Measurements from ENCODE around the gene NTRK3. TPM values are rescaled to one million over a fixed set of nuclear protein-coding genes. Genes with fewer than 3 reads are reported as not detected.

The NTRK3 gene
- total RNA-seq, 5 donors from 2014 or later (not counting 1 experiment from before 2014, with no cell fraction given) = not detected

DNA sequence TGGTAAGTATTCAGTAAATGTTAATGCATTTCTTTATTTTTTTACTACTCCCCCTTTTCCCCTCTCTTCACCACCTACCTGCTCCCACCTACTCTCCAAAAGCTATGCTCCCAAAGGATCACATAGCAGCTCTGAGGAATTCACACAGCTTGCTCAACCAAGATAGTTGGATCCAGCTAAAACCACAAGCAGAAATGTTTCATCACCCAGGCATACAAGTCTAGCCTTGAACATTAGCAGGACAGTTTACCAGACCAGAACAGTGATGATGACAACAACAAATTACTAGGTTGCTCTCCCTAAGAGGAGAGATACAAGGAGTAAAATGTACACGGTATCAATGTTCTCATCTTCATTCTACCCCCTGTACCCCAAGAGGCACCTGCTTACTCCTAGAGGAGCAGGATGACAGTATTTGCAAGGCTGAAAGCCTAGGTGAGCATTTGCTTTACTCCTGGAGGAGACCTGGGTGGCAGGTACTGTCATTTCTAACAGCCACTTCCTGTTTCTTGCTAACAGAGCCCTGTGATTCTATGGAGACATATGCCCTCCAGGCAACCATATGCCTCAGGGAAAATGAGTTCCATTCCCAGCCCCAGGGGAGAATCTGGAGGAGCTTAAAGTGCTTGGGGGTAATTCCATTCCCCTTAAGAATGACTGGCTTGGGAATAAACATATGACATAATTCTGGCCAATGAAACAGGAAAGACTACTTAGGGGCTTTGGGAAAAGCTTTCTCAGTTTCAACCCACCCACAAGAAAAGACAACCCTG, 237.5 kb downstream of the NTRK3 start:
- ChIA-PET CTCF (no interaction called here), POLR2A (no interaction called here)
- DNase-seq = no peak
- no peaks in the 10 kb centered on the region for H3K36me3 Mint-ChIP-seq
- no peaks in the 10 kb centered on the region for H3K36me3 ChIP-seq (ENCODE audit: control insufficient read depth in 2 of 2, extremely low read depth in 1 of 2, insufficient read depth in 1 of 2, low read length in 1 of 2)
- peaks cover 6 to 9% of the 10 kb centered on the region in 2 donors for H3K27me3 Mint-ChIP-seq
- H3K4me3 Mint-ChIP-seq = no peak overlapping the region
- no peak overlapping the region for H3K27ac ChIP-seq (ENCODE audit: low read length)
- no peak for ATAC-seq (replicated peaks in 1 of 4)
- no peak overlapping the region for H3K4me3 ChIP-seq (ENCODE audit: control insufficient read depth in 1 of 2, extremely low read depth in 1 of 2, low read length in 1 of 2)
- no peak overlapping the region for H3K27ac Mint-ChIP-seq
- WGBS (ENCODE audit: insufficient coverage) = no CpG with 5 or more reads among the region's 1 CpG
- no peaks in the 10 kb centered on the region for H3K9me3 ChIP-seq
- no peaks in the 10 kb centered on the region for H3K4me1 ChIP-seq (ENCODE audit: control insufficient read depth in 1 of 2, extremely low read depth in 1 of 2, insufficient read depth in 2 of 2, low read length in 2 of 2)
- H3K27me3 ChIP-seq (replicated peaks in 1 of 2; ENCODE audit: control insufficient read depth in 2 of 2, extremely low read depth in 1 of 2, insufficient read depth in 2 of 2, low read length in 1 of 2) = peaks cover 0 to 7% of the 10 kb centered on the region in 2 experiments
- no peaks in the 10 kb centered on the region for H3K9me3 Mint-ChIP-seq
- no peaks in the 10 kb centered on the region for H3K4me1 Mint-ChIP-seq

DNA sequence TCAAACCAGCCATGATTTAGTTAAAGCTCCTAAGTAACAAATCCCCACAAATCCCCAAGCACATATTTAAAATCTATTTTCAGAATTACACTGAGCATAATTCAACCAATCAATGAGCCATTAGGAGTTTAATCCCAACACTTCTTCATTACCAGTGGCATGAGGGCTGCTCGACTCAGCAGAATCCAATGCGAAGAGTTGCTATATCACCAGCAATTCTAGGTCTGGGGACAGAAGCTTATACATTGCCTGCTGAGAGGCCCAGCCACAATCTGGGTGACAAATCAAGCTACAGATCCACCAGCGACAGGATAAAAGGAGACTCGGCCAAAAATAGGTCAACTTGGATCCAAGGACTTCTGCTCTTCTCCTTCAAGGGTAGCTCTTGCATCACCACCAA, 238.8 kb downstream of the NTRK3 start:
- no peaks in the 10 kb centered on the region for H3K36me3 ChIP-seq (ENCODE audit: control insufficient read depth in 2 of 2, extremely low read depth in 1 of 2, insufficient read depth in 1 of 2, low read length in 1 of 2)
- Mint-ChIP-seq H3K4me1 (no peaks in the 10 kb centered on the region), H3K9me3 (no peaks in the 10 kb centered on the region), H3K27me3 (peaks cover 4 to 6% of the 10 kb centered on the region in 2 donors), H3K27ac (no peak overlapping the region), H3K4me3 (no peak overlapping the region), H3K36me3 (no peaks in the 10 kb centered on the region)
- ATAC-seq (replicated peaks in 1 of 4) = no peak
- no peak overlapping the region for H3K27ac ChIP-seq (ENCODE audit: low read length)
- H3K4me3 ChIP-seq (ENCODE audit: control insufficient read depth in 1 of 2, extremely low read depth in 1 of 2, low read length in 1 of 2) = no peak overlapping the region
- POLR2A ChIA-PET = no interaction called here
- H3K9me3 ChIP-seq = no peaks in the 10 kb centered on the region
- H3K4me1 ChIP-seq (ENCODE audit: control insufficient read depth in 1 of 2, extremely low read depth in 1 of 2, insufficient read depth in 2 of 2, low read length in 2 of 2) = no peaks in the 10 kb centered on the region
- CTCF ChIA-PET = no interaction called here
- WGBS (ENCODE audit: insufficient coverage) = 93% methylated on average over 3 of the region's 4 CpGs
- no peak for DNase-seq
- peaks cover 0 to 2% of the 10 kb centered on the region in 2 experiments for H3K27me3 ChIP-seq (replicated peaks in 1 of 2; ENCODE audit: control insufficient read depth in 2 of 2, extremely low read depth in 1 of 2, insufficient read depth in 2 of 2, low read length in 1 of 2)

DNA sequence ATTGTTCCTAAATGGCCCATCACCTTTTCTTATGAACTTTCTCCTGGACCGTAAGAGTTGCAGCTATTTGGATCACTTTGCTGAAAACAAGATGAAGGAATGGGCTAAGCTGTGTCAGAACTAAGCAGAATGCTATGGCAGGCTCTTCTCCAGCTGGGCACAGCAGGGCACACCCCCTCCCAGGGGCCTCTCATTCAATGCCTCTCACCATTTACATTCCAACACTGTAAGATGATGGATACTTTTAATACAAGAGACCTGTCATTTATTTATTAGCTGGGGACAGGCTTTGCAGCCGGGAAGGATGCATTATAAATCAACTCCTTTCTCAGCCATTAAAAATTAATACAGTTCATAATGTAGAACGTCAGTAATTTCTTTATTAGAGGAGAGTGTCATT, 240.1 kb downstream of the NTRK3 start:
- Mint-ChIP-seq H3K27me3 (peaks cover 4 to 6% of the 10 kb centered on the region in 2 donors), H3K36me3 (no peaks in the 10 kb centered on the region), H3K4me1 (no peaks in the 10 kb centered on the region), H3K27ac (no peak overlapping the region), H3K9me3 (no peaks in the 10 kb centered on the region), H3K4me3 (no peak overlapping the region)
- no peaks in the 10 kb centered on the region for H3K9me3 ChIP-seq
- CTCF ChIA-PET = interaction anchor here in 1 of 2 donors (0.6 kb wide), 1 partner anchor 229 kb away, joined by 3 read pairs; no protein-coding TSS in a partner anchor
- no peak overlapping the region for H3K27ac ChIP-seq (ENCODE audit: low read length)
- DNase-seq (no peak), ATAC-seq (replicated peaks in 1 of 4) (no peak)
- H3K4me1 ChIP-seq (ENCODE audit: control insufficient read depth in 1 of 2, extremely low read depth in 1 of 2, insufficient read depth in 2 of 2, low read length in 2 of 2) = no peaks in the 10 kb centered on the region
- H3K4me3 ChIP-seq (ENCODE audit: control insufficient read depth in 1 of 2, extremely low read depth in 1 of 2, low read length in 1 of 2) = no peak overlapping the region
- WGBS (ENCODE audit: insufficient coverage) = 86% methylated on average over 1 of the region's 3 CpGs
- H3K27me3 ChIP-seq (replicated peaks in 1 of 2; ENCODE audit: control insufficient read depth in 2 of 2, extremely low read depth in 1 of 2, insufficient read depth in 2 of 2, low read length in 1 of 2) = peaks cover 0 to 2% of the 10 kb centered on the region in 2 experiments
- POLR2A ChIA-PET = no interaction called here
- no peaks in the 10 kb centered on the region for H3K36me3 ChIP-seq (ENCODE audit: control insufficient read depth in 2 of 2, extremely low read depth in 1 of 2, insufficient read depth in 1 of 2, low read length in 1 of 2)

DNA sequence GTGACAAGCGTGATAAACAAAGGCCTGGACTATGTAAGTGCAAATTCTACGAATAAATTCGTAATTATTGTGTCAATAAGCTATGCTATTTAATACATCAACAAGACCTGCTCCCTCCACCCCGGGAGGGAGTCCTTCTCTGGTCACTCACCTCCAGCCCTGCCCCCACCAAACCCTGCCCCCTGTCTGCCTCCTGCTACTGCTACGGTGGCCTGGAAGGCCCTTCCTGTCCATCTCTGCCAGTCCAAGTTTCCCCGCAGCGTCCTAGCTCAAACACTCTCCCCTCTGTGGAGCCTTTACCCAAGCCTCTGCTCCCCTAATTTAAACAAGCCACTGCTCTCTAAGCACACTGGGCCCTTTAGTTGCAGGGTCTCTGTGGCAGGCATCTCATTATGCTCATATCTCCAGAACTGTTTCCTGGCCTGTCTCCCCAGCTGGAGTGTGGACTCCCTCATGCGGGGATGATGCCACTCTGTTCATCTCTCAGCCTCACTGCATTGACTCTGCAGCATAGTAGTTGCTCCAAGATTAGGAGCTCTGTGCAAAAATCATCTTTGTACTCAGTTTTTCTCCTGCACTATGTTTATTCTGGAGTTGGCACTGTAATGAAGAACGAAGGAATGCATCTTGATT, 241.2 kb downstream of the NTRK3 start:
- Histone ChIP-seq H3K27me3 (replicated peaks in 1 of 2; ENCODE audit: control insufficient read depth in 2 of 2, extremely low read depth in 1 of 2, insufficient read depth in 2 of 2, low read length in 1 of 2) (peaks cover 0 to 2% of the 10 kb centered on the region in 2 experiments), H3K9me3 (no peaks in the 10 kb centered on the region), H3K4me1 (ENCODE audit: control insufficient read depth in 1 of 2, extremely low read depth in 1 of 2, insufficient read depth in 2 of 2, low read length in 2 of 2) (no peaks in the 10 kb centered on the region), H3K36me3 (ENCODE audit: control insufficient read depth in 2 of 2, extremely low read depth in 1 of 2, insufficient read depth in 1 of 2, low read length in 1 of 2) (no peaks in the 10 kb centered on the region), H3K27ac (ENCODE audit: low read length) (no peak overlapping the region), H3K4me3 (ENCODE audit: control insufficient read depth in 1 of 2, extremely low read depth in 1 of 2, low read length in 1 of 2) (no peak overlapping the region)
- CTCF ChIA-PET = no interaction called here
- Mint-ChIP-seq H3K9me3 (no peaks in the 10 kb centered on the region), H3K27ac (no peak overlapping the region), H3K27me3 (peaks cover 4 to 6% of the 10 kb centered on the region in 2 donors), H3K4me3 (no peak overlapping the region), H3K36me3 (no peaks in the 10 kb centered on the region), H3K4me1 (no peaks in the 10 kb centered on the region)
- ATAC-seq (replicated peaks in 1 of 4) (no peak), DNase-seq (no peak)
- WGBS (ENCODE audit: insufficient coverage) = 70% methylated on average over 7 of the region's 9 CpGs
- POLR2A ChIA-PET = no interaction called here

DNA sequence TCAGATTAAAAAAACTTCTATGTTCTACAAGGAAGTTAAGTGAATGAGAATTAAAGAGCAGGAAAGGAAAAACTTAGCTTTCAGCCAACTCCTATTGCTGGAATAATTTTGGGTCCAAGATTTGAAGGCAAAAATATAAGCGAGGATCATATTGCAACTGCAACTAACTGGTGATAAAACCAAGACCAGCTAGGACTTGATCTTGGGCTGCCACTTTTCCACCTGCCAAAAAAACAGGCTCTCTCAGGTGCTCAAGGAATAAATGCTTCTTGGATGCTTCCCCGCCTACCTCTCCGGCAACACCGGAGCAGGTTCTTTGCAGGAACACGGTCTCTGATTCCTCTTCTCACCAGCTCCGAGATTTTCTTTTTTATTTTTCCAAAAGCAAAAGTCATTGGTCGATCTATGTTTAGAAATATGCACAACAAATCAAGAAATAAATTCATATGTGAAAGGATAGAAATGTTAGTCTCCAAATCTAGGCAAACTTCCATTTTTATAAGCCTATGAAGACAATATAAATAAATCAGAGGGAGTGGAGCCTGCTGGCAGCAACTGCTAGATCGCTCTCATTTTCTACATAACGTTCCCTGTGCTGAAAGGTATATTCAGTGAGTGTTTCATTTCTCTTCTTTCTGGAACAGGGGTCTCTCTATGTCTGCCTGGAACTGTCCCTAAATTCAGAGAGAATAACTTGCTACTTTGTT, 241.9 kb downstream of the NTRK3 start:
- ChIA-PET CTCF (no interaction called here), POLR2A (no interaction called here)
- H3K4me3 ChIP-seq (ENCODE audit: control insufficient read depth in 1 of 2, extremely low read depth in 1 of 2, low read length in 1 of 2) = no peak overlapping the region
- H3K9me3 ChIP-seq = no peaks in the 10 kb centered on the region
- DNase-seq (no peak), ATAC-seq (replicated peaks in 1 of 4) (no peak)
- Mint-ChIP-seq H3K4me1 (no peaks in the 10 kb centered on the region), H3K4me3 (no peak overlapping the region), H3K36me3 (no peaks in the 10 kb centered on the region), H3K9me3 (no peaks in the 10 kb centered on the region), H3K27me3 (peaks cover 4 to 6% of the 10 kb centered on the region in 2 donors), H3K27ac (no peak overlapping the region)
- 93% methylated on average over 5 of the region's 9 CpGs for WGBS (ENCODE audit: insufficient coverage)
- H3K36me3 ChIP-seq (ENCODE audit: control insufficient read depth in 2 of 2, extremely low read depth in 1 of 2, insufficient read depth in 1 of 2, low read length in 1 of 2) = no peaks in the 10 kb centered on the region
- H3K27ac ChIP-seq (ENCODE audit: low read length) = no peak overlapping the region
- H3K27me3 ChIP-seq (replicated peaks in 1 of 2; ENCODE audit: control insufficient read depth in 2 of 2, extremely low read depth in 1 of 2, insufficient read depth in 2 of 2, low read length in 1 of 2) = peaks cover 0 to 2% of the 10 kb centered on the region in 2 experiments
- no peaks in the 10 kb centered on the region for H3K4me1 ChIP-seq (ENCODE audit: control insufficient read depth in 1 of 2, extremely low read depth in 1 of 2, insufficient read depth in 2 of 2, low read length in 2 of 2)

DNA sequence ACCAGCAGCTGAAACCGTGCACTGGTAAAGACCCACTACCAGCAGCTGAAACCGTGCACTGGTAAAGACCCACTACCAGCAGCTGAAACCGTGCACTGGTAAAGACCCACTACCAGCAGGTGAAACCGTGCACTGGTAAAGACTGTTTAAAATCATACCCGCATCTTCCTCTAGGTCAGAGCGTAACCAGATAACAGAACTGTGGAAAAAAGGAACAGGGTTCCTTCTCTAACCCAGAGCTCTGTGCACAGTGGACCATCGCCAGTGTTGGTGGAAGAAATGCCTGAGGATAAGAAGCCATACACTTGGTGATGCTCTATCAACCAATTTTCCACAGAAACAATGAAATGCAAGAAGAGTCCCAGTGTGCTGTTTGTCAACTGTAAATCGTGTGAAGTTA, 243.4 kb downstream of the NTRK3 start:
- no peak overlapping the region for H3K4me3 ChIP-seq (ENCODE audit: control insufficient read depth in 1 of 2, extremely low read depth in 1 of 2, low read length in 1 of 2)
- WGBS (ENCODE audit: insufficient coverage) = no CpG with 5 or more reads among the region's 8 CpGs
- H3K27ac ChIP-seq (ENCODE audit: low read length) = no peak overlapping the region
- DNase-seq = no peak
- H3K4me1 Mint-ChIP-seq = no peaks in the 10 kb centered on the region
- no peaks in the 10 kb centered on the region for H3K9me3 Mint-ChIP-seq
- H3K9me3 ChIP-seq = no peaks in the 10 kb centered on the region
- no peaks in the 10 kb centered on the region for H3K4me1 ChIP-seq (ENCODE audit: control insufficient read depth in 1 of 2, extremely low read depth in 1 of 2, insufficient read depth in 2 of 2, low read length in 2 of 2)
- H3K36me3 ChIP-seq (ENCODE audit: control insufficient read depth in 2 of 2, extremely low read depth in 1 of 2, insufficient read depth in 1 of 2, low read length in 1 of 2) = no peaks in the 10 kb centered on the region
- H3K27me3 Mint-ChIP-seq = peaks cover 4 to 9% of the 10 kb centered on the region in 2 donors
- H3K27ac Mint-ChIP-seq = no peak overlapping the region
- no peak for ATAC-seq (replicated peaks in 1 of 4)
- no peak overlapping the region for H3K4me3 Mint-ChIP-seq
- CTCF ChIA-PET = no interaction called here
- H3K27me3 ChIP-seq (replicated peaks in 1 of 2; ENCODE audit: control insufficient read depth in 2 of 2, extremely low read depth in 1 of 2, insufficient read depth in 2 of 2, low read length in 1 of 2) = peaks cover 0 to 2% of the 10 kb centered on the region in 2 experiments
- H3K36me3 Mint-ChIP-seq = no peaks in the 10 kb centered on the region
- POLR2A ChIA-PET = no interaction called here
